ENCODE results near the gene PI3.

DNA sequence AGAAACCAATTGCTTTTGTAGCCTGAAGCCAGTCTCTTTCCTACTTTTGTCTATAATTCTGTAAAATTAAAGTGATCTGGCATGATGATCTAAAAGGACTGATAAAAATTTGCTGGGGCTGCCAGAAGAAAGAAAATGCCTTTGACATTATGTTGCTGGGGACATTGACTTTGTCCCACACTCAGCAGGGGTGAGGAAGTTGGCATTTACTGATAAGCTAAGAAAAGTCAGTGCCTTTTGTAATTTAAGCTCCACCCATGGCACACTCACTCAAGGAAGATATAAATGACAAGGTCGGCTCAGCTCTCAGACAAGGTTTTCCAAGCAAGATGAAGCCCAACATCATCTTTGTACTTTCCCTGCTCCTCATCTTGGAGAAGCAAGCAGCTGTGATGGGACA, 32.0 kb downstream of the PI3 start, which contains the start of gene SEMG1:
- no peak for TF ChIP-seq EP300 (IDR thresholded peaks at IDR 0.05)
- no peak for TF ChIP-seq POLR2A (IDR thresholded peaks at IDR 0.05)
- no peak for TF ChIP-seq POLR2AphosphoS5 (IDR thresholded peaks at IDR 0.05)
- TF ChIP-seq, protein P1, sequence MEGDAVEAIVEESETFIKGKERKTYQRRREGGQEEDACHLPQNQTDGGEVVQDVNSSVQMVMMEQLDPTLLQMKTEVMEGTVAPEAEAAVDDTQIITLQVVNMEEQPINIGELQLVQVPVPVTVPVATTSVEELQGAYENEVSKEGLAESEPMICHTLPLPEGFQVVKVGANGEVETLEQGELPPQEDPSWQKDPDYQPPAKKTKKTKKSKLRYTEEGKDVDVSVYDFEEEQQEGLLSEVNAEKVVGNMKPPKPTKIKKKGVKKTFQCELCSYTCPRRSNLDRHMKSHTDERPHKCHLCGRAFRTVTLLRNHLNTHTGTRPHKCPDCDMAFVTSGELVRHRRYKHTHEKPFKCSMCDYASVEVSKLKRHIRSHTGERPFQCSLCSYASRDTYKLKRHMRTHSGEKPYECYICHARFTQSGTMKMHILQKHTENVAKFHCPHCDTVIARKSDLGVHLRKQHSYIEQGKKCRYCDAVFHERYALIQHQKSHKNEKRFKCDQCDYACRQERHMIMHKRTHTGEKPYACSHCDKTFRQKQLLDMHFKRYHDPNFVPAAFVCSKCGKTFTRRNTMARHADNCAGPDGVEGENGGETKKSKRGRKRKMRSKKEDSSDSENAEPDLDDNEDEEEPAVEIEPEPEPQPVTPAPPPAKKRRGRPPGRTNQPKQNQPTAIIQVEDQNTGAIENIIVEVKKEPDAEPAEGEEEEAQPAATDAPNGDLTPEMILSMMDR (IDR thresholded peaks at IDR 0.05): no peak

Data from stomach (tissue), 4 donors.